Right lung (tissue), 5 donors: ENCODE results near the gene DHODH. TPM values are rescaled to one million over a fixed set of nuclear protein-coding genes. Genes with fewer than 3 reads are reported as not detected.
"Not testable (repeated sequence)": the region's sequence is repeated elsewhere in the genome, so short reads cannot be mapped to it uniquely, and the experiment has no call there.

Source experiments
- DNase-seq, 2 donors: peaks; one replicate each; pipeline ENCODE4 v3.0.0-alpha.2; 2013
- polyA plus RNA-seq, 5 donors: library from polyadenylated mRNA; unstranded; fragments of 120-200 nt; gene quantifications; one replicate each; pipeline versions ENCODE4 v1.2.1 to v1.2.3, GENCODE V29; 2013; ENCODE audit warnings: inconsistent platforms in 1 of 5, low replicate concordance in 1 of 5; ENCODE audit not compliant: insufficient read length in 5 of 5, insufficient read depth in 1 of 5

Gene DHODH
- polyA plus RNA-seq, 5 donors: 15.4 to 21.3 (median 17.4) TPM

- no peak for DNase-seq
Observed at GRCh38 chr16:72050769-72051464, 42.4 kb downstream of the DHODH start.

GRCh38 chr16:72051818-72052217, 43.3 kb downstream of the DHODH start:
- no peak for DNase-seq

- DNase-seq: not testable (repeated sequence)
Observed at GRCh38 chr16:72054254-72054847, 45.8 kb downstream of the DHODH start, which contains the start of gene HP. Gene HP, plus strand, starts transcription at chr16:72054505. Its CDS starts 148 bp downstream, at chr16:72054653.

GRCh38 chr16:72055911-72056310, 47.4 kb downstream of the DHODH start:
- no peak for DNase-seq

GRCh38 chr16:72057313-72057712, 48.8 kb downstream of the DHODH start:
- DNase-seq: not testable (repeated sequence)

GRCh38 chr16:72059060-72059459, 50.5 kb downstream of the DHODH start:
- DNase-seq: not testable (repeated sequence)

- DNase-seq: no peak
Observed at GRCh38 chr16:72060405-72060804, 51.9 kb downstream of the DHODH start.

- no peak for DNase-seq
Observed at GRCh38 chr16:72061564-72061963, 53.0 kb downstream of the DHODH start.

GRCh38 chr16:72064361-72064894, 55.9 kb downstream of the DHODH start:
- no peak for DNase-seq

- peak; percentile 10 to 15 for DNase-seq
Observed at GRCh38 chr16:72066747-72067146, 58.2 kb downstream of the DHODH start.

GRCh38 chr16:72068930-72069329, 60.4 kb downstream of the DHODH start:
- DNase-seq: no peak

GRCh38 chr16:72072514-72073342, 64.2 kb downstream of the DHODH start:
- no peak for DNase-seq

- DNase-seq: no peak
Observed at GRCh38 chr16:72073560-72074230, 65.2 kb downstream of the DHODH start.

GRCh38 chr16:72075067-72075466, 66.5 kb downstream of the DHODH start:
- not testable (repeated sequence) for DNase-seq

Other genes starting within 250 kb of the DHODH start
- gene AP1G1, start 199.9 kb upstream of the DHODH start, polyA plus RNA-seq: 10 to 100 TPM; 54.7 to 82.0 (median 70.4) TPM
- gene ATXN1L, start 162.8 kb upstream of the DHODH start, polyA plus RNA-seq: 10 to 100 TPM; 25.2 to 31.8 (median 29.0) TPM
- 10 to 100 TPM; 19.4 to 23.4 (median 21.7) TPM for gene ZNF821, start 124.6 kb upstream of the DHODH start, polyA plus RNA-seq
- gene IST1, start 113.2 kb upstream of the DHODH start, polyA plus RNA-seq: 100 to 1,000 TPM; 275 to 371 (median 314) TPM
- under 1 TPM; 0.09 to 0.25 (median 0.15) TPM for gene PKD1L3, start 8.3 kb upstream of the DHODH start, polyA plus RNA-seq
- gene HP, start 45.8 kb downstream of the DHODH start, polyA plus RNA-seq: 1 to 10 TPM in 4 of 5 donors, under 1 TPM in 1; 0.42 to 1.5 (median 1.1) TPM
- gene HPR, start 54.5 kb downstream of the DHODH start, polyA plus RNA-seq: under 1 TPM in 4 of 5 donors, not detected in 1; 0.13 to 0.99 (median 0.18) TPM
- 10 to 100 TPM; 14.0 to 22.7 (median 22.2) TPM for gene TXNL4B, start 84.9 kb downstream of the DHODH start, polyA plus RNA-seq
- 10 to 100 TPM; 61.7 to 78.0 (median 75.5) TPM for gene DHX38, start 85.1 kb downstream of the DHODH start, polyA plus RNA-seq
- gene PMFBP1, start 163.4 kb downstream of the DHODH start, polyA plus RNA-seq: 1 to 10 TPM; 2.9 to 5.8 (median 3.4) TPM